Hypothalamus (tissue), 51 donors: ENCODE results near the gene SPDYE3.
"Not testable (repeated sequence)": the region's sequence is repeated elsewhere in the genome, so short reads cannot be mapped to it uniquely, and the experiment has no call there.

Experiments used
- DNase-seq, 51 donors: peaks; one replicate each; lab custom pipeline; 2025; lab: John Stamatoyannopoulos, UW

Gene SPDYE3

DNA sequence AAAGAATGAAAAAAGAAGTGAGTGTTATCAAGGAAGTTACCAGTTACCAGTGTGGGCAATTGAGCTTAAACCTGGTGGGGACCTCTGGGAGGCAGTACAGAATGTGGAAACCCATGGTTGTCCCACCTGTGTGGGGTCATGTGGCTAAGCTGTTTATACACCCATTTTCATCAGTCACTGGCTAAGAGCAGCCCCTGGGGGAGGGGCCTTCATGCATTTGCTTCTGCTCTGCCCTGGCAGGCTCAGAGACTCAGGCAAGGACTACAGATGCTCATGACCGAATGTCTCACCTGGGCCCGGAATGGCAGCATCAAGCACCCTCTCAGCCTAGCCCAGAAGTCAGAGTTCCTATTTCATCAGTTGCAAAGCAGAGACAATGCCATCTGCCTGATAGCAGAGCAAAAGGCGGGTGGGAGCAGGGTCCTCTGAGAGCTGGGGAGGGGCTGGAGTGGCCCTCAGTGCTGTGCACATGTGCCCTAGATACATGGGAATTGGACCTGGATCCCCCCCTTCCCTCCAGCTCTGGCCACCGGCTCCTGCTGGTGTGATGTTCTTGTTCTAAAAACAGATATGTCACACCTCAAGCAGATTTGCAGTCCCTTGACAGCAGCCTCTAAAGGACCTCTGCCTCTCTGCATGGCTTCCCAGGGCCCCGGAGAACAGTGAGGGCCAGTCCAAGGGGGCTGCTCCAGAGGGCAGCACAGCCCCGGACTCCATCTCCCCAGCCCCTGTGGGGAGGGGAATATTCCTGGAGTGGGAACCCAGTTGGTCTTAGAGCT lies 20.1 kb upstream of the SPDYE3 start:
- not testable (repeated sequence) for DNase-seq

DNA sequence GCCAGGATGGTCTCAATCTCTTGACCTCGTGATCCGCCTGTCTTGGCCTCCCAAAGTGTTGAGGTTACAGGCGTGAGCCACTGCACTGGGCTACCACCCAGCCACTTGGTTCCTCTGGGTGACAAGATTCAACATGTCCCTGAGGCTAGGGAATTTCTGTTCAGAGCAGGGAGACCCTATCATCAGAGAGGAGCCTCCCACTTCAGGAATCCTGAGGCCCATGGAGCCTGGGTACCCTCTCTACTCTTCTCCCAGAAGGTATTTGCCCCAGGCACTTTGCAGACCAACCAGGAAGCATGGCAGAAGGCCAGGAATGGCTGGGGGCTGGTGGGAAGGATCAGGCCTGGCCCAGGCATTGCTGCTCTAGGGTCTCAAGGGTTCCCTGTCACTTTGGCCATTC lies 19.2 kb upstream of the SPDYE3 start:
- DNase-seq: not testable (repeated sequence)

DNA sequence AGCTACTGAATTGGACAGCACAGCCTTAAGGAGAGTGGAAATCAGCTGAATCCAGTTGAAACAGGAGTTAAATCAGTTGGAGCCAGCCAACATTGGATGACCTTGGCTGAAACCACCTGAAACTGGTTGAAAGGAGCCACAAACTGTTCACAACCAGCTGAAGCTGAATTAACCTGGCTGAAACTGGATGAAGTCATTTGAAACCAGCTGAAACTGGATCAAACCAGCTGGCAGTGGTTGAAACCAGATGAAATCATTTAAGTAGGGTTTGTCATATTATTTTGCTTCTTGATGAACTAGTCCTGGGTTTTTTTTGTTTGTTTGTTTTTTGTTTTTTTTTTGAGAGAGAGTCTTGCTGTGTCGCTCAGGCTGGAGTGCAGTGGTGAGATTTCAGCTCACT lies 15.3 kb upstream of the SPDYE3 start:
- DNase-seq: not testable (repeated sequence)

DNA sequence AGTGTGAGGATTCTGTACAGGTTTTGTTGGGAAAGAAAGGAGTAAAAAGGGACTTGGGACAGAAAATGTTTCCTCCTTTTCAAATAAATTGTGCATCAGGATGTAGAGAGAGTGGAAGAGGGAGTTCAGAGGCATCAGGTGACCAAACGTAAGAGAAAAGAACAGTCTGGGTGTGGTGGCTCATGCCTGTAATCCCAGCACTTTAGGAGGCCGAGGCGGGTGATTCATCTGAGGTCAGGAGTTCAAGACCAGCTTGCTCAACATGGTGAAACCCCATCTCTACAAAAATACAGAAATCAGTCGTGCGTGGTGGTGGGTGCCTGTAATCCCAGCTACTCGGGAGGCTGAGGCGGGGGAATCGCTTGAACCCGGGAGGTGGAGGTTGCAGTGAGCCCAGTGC lies 12.2 kb upstream of the SPDYE3 start:
- not testable (repeated sequence) for DNase-seq

DNA sequence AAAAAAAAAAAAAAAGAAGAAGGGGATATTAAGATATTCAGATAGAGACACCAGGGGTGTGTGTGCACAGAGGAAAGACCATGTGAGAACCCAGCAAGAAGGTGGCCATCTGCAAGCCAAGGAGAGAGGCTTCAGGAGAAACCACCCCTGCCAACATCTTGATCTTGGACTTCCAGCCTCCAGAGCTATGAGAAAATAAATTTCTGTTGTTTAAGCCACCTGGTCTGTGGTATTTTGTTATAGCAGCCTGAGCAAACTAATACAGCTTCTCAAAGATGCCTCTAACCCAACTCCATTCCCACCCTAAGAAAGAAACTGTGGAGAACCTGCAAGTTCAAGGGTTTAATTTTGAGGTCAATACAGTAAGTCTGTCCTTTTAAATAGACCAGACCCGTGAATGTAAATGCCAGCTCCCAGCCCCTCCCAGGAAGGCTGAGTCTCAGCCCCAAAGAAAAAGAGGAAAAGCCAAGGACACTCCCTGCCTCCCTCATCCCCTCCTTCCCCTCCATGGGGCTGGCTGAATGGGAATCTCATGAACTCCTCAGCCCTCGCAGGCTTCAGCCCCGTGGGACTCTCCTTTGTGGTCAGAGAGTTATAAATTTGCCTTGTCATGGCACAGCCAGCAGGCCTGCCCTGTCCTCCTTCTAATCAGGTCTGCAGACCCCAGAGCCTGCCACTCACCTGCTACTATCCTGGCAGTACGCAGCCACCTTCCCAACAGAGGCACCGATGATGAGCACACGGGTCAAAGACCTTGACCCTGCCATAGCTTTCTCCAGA lies 9.5 kb upstream of the SPDYE3 start:
- DNase-seq: not testable (repeated sequence)

DNA sequence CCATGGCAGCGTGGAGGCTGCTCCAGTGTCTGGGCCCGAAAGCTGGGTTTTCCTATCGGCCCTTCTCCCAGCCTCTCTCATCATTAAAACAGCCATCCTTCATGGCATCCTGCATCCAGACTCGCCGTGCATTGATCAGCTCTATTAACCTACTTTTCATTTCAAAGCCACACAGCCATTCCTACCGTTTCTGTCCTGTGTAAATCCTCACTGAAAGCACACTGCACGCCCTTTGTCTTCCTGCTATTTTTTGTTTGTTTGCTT lies 8.9 kb upstream of the SPDYE3 start:
- DNase-seq: not testable (repeated sequence)

DNA sequence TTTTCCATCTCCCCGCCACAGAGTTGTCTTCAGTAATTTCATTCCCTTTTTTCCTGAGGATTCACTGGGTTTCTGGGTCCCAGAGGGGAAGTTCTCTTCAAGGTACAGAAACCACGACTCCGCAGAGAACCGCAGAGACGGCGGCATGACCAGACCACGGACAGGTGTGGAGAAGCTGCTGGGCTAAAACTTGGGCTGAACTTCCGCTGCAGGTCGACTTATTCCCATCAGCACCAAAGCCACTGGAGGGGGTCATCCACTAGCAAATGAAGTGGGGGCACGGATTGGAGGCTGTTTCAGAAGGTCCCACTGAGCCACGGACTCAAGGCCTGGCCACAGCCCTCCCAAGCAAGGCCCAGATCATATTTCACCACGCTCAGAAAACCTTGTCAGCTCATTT lies 3.0 kb upstream of the SPDYE3 start:
- not testable (repeated sequence) for DNase-seq

DNA sequence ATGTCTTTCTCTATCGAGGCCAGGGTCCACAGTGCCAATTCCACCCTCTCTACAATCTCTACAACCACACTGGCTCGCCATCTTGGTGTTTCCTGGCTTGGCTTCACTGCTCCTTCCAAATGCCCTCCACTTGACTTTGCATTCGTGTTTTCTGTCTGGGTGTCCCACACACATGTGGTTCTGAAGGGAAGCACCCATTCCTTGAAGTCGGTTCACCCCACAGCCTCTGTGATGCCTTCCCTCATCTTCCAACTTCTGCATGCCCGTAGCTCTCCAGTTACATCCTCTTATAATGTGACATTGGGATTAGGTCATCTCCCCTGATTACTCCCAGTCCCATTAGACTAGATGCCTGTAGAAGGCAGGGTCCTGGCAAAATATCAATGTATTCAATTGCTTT lies 10.8 kb downstream of the SPDYE3 start:
- DNase-seq: not testable (repeated sequence)

DNA sequence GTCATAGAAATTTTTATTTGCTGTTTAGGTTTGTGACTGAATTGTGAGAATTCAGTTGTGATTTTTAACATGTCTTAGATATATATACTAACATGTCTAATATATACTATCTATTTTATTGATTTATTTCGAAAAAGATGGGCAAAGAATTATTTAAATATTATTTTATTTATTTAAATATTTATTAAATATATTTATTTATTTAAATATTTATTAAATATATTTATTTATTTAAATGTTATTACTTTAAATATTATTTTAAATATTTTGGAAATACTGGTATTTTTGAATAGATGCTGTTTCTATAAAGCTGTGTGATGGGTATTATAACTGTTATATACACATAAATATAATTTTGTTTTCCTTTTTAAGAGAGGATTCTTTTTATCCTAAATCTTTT lies 14.1 kb downstream of the SPDYE3 start:
- not testable (repeated sequence) for DNase-seq

DNA sequence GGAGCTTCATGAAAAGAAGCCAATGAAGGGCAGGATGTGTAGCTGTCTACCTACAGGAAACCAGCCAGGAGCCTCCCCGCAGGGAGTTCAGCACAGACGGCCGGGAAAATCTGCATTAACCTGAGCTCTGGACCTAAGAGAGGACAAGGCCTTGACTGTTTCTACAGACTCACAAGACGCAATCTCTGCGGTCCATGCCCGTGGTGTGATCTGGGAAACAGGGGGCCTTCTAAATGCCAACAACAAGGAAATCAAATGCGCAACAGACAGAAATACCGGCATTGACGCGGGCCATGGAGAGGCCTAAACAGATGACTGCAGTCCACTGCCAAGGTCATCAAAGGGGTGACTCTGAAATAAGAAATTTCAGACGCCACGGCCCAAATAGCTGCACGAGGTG lies 16.7 kb downstream of the SPDYE3 start:
- not testable (repeated sequence) for DNase-seq

DNA sequence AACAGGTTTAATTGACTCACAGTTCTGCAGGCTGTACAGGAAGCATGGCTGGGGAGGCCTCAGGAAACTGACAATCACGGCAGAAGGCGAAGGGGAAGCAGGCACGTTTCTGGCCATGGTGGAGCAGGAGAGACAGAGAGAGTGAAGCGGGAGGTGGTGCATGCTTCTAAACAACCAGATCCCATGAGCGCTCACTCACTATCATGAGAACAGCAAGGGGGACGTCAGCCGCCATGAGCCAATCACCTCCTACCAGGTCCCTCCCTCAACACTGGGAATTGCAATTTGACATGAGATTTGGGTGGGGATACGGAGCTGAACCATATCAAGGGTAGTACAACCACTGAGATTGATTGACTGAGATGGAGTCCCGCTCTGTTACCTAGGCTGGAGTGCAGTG lies 18.2 kb downstream of the SPDYE3 start:
- DNase-seq: not testable (repeated sequence)

DNA sequence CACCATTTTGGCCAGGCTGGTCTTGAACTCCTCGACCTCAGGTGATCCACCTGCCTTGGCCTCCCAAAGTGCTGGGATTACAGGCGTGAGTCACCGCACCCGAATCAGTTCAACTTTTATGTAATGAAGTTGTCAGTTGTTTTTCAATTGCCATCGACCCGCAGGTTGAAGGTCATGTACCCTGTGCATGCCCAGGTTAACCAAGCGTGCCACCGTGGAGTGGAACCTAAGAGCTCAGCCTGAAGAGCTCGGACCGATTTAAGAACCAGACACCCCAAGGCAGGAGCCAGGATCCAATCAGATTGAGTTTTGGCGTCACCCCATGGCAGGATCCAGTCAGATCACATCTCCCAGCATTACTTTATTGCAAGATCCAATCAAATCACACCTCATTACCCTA lies 19.4 kb downstream of the SPDYE3 start:
- not testable (repeated sequence) for DNase-seq

DNA sequence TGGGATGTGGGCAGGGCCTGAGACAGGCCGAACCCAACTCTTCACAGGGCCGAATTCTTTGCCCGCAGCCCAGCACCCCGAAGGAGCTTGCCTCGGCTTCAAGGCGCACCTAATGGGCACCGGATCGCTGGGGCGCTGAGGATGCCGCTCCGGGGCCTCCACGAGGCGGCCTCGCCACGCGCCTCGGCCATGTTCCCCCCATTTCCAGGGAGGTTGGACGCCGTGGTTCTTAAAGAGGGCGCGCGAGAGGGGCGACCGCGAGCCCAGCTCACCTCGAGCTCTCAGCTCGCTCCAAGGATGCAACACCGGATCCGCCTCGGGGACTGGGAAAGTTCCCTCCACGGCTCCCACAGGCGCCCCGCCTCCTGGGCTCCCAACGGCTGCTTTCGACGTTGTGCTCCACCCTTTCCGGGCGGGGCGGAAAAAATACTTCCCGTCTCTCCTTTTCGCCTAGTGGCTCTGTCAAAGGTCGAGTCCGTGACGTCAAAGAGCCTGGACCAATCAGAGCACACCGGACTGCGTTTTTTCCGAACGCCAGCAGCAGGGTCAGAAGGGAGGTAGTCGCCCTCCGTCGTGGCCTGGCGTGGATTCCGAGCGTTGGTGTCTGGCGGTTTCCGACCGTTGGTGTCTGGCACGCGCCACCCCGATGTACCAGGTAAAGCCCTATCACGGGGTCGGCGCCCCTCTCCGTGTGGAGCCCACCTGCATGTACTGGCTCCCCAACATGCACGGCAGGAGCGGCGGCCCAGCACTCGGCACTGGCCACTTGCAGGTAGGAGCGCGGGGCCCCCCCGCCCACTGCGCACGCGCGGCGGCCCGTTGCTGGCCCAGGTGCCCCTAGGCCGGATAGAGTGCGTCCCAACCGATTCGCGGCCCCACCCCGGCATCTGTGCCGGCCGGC lies 28.3 kb downstream of the SPDYE3 start:
- DNase-seq: peak; percentile 50 to 97 (median 90)

DNA sequence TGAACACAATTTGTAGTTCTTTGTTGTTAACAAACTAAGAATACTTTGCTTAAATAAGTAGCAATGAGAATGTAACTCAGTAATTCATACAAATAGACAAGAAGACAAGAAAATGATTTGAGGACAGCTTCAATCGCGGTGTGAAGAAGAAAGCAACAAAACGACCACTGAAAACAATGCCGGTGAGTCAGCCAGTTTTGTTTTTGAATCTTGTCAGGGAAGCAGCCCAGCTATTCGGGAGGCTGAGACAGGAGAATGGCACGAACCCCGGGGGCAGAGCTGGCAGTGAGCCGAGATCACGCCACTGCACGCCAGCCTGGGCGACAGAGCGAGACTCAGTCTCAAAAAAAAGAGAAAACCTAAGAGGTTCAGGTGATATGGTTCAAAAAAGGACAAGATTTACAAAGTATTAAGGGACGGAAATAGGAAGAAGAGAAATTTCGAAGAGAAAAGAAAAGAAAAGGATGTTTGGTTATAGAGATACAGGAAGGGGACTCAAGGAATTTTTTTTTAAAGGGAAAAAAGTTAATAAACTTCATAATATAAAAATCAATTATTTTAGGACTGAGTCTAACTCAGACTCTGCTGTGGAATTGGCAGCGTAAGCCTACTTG lies 30.7 kb downstream of the SPDYE3 start:
- DNase-seq: not testable (repeated sequence)

DNA sequence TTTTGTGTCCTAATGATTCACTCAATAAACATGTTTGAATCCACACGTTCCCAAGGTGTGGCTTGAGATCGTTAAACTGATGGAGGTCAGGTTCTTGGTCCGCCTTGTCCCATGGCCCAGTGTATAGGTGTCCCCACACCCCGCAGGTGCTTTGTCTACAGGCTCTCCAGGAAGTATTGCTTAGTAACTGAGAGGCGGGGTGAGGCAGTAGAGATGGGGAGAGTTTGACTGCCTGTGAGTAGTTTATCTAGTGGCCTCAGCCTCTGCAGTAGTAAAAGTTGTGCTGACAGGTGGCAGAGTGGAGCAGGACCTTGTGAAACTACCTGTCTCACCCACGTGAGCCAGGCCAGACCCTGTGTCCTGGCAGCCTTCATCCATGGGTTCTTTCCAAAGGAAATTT lies 33.8 kb downstream of the SPDYE3 start:
- DNase-seq: not testable (repeated sequence)

DNA sequence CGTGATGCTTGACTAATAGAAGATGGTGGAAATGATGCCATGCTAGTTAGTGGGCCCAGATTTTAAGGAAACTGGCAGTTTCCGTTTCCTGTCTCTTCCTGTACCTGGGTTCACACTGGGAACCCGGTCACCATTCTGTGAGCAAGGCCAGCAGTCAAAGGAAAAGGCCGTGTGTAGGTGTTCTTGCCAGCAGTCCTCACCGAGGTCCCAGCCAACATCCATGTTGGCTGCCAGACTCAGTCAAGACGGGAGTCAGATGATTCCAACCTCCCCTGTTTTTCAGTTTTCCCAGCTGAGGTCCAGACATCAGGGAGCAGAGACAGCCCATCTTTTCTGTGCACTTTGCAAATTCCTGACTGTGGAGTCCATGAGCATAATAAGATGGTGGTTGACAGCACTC lies 35.3 kb downstream of the SPDYE3 start:
- peak in 3 of 51 donors; percentile 8 to 11 (median 10) for DNase-seq

DNA sequence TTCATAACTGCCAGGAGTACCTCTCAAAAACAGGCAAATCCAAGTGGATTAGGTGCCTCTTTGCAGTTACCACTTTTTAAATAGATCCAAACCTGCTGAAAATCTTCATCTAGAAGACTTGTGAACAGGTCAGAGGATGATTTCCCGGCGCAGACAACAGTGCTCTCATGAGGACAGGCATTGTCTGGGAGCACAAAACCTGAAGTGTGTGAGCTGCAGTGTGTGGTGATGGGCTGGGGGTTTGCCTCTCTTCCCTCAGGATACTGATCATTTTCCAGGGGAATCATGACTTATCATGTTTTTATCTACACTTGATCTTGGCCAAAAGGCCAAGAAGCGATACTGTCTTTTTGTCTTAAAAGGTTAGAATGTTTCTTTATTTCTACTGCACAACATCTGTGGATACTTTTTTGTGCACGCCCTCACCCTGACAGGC lies 36.6 kb downstream of the SPDYE3 start:
- peak in 1 of 51 donors; percentile 7 for DNase-seq

DNA sequence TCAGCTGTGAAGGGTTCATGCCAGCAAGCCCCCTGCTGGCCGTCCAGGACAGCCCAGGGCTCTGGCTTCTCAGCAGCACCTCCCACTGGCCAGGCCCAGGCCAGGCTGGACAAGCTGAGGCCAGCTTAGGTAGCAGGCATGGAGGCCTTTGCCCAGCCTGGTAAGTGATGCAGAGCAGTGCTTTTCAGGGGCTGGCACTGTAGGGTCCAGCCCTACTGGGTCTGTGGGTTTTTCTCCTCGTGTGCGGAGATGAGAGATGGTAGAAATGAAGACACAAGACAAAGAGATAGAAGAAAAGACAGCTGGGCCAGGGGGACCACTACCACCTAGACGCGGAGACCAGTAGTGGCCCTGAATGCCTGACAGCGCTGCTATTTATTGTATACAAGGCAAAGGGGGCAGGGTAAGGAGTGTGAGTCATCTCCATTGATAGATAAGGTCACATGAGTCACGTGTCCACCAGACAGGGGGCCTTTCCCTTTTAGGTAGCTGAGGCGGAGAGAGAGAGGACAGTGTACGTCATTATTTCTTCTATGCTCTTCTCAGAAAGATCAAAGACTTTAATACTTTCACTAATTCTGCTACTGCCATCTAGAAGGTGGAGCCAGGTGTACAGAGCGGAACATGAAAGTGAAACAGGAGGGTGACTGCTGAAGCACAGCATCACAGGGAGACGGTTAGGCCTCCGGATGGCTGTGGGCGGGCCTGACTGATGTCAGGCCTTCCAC lies 37.2 kb downstream of the SPDYE3 start:
- DNase-seq: peak in 12 of 51 donors; percentile 6 to 26 (median 19)

DNA sequence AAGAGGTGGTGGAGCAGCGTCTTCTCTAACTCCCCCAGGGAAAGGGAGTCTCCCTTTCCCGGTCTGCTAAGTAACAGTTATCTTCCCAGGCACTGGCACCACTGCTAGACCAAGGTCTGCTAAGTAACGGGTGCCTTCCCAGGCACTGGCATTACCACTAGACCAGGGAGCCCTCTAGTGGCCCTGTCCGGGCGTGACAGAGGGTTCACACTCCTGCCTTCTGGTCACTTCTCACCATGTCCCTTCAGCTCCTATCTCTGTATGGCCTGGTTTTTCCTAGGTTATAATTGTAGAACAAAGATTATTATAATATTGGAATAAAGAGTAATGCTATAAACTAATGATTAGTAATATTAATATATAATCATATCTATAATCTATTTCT lies 37.8 kb downstream of the SPDYE3 start:
- DNase-seq: peak in 46 of 51 donors; percentile 4 to 93 (median 57)

DNA sequence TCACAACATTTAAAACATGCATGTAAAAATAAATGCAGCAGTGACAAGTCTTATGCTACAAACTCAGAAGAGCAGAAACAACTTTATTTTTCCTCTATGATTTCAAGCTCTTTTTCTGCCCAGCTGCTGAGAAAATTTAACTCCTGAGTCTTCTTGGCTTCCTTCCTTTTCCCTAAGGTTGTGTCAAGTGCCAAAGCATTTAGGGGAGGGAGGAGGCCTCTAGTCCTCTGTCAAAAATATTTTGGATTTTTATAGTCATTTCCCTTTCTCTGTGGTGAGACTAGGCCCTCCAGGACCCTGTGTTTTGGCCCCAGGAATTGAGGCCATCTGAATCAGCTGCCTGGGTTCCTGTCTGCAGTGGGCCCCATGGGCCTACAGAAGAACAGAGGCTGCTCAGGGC lies 39.4 kb downstream of the SPDYE3 start:
- no peak for DNase-seq
